HL-60 (cell line): Measurements from ENCODE around the gene IGFL1.

ENCODE experiments used
- DNase-seq, 2 experiments: peaks; one replicate each; pipeline ENCODE4 v3.0.0-alpha.2; 2010 to 2020; ENCODE audit warnings: low read depth in 1 of 2, low spot score in 1 of 2
- H3K27ac ChIP-seq: fragments of 250-450 bp; sonication (Bioruptor Pico); replicated peaks from 2 replicates; pipeline ENCODE4 v1.5.1; 2020; ENCODE audit warnings: mild to moderate bottlenecking, moderate library complexity
- H3K27me3 ChIP-seq: fragments of 250-450 bp; sonication (Bioruptor Pico); 2 replicates; pipeline ENCODE4 v1.5.1; 2021; ENCODE audit warnings: mild to moderate bottlenecking, moderate library complexity; ENCODE audit not compliant: insufficient read depth, poor library complexity, severe bottlenecking
- H3K4me3 ChIP-seq: replicated peaks from 2 replicates; pipeline ENCODE4 v1.5.1; 2011; ENCODE audit warnings: mild to moderate bottlenecking, control low read depth, low read length; ENCODE audit not compliant: insufficient read depth
- CTCF ChIP-seq: IDR thresholded peaks from one replicate; pipeline ENCODE4 v1.5.1; 2011; ENCODE audit warnings: low read length, control low read depth, inconsistent platforms; ENCODE audit not compliant: insufficient read depth
- GABPA ChIP-seq: IDR thresholded peaks from 2 replicates; pipeline ENCODE4 v1.6.1; 2012; ENCODE audit warnings: low read depth
- POLR2AphosphoS5 ChIP-seq: IDR thresholded peaks from 2 replicates; pipeline ENCODE4 v1.6.1; 2012; ENCODE audit warnings: low read depth
- REST ChIP-seq: IDR thresholded peaks from 2 replicates; pipeline ENCODE4 v1.6.1; 2012; ENCODE audit warnings: low read depth; ENCODE audit not compliant: insufficient replicate concordance
- SPI1 ChIP-seq: IDR thresholded peaks from 2 replicates; pipeline ENCODE4 v1.6.1; 2012; ENCODE audit warnings: low read depth, mild to moderate bottlenecking, borderline replicate concordance

IGFL1 gene

GRCh38 chr19:46224773-46225172, 4.8 kb upstream of the IGFL1 start:
- Histone ChIP-seq H3K4me3 (no peak overlapping the region), H3K27me3 (peaks cover 5% of the 10 kb centered on the region), H3K27ac (no peak overlapping the region)
- no peak for DNase-seq
- TF ChIP-seq GABPA (no peak), REST (no peak), CTCF (no peak), SPI1 (no peak), POLR2AphosphoS5 (no peak)

- H3K27me3 ChIP-seq = peaks cover 5% of the 10 kb centered on the region
- no peak overlapping the region for H3K27ac ChIP-seq
- no peak overlapping the region for H3K4me3 ChIP-seq
- no peak for DNase-seq
- TF ChIP-seq SPI1 (no peak), REST (peak; percentile 93)
Observed at GRCh38 chr19:46225558-46226004, 4.0 kb upstream of the IGFL1 start.

- Histone ChIP-seq H3K4me3 (no peak overlapping the region), H3K27ac (no peak overlapping the region), H3K27me3 (peaks cover 5% of the 10 kb centered on the region)
- DNase-seq = no peak
- TF ChIP-seq GABPA = no peak
Observed at GRCh38 chr19:46226438-46226973, 3.0 kb upstream of the IGFL1 start.

GRCh38 chr19:46232029-46232428, 2.5 kb downstream of the IGFL1 start:
- Histone ChIP-seq H3K27ac (no peak overlapping the region), H3K27me3 (peaks cover 6% of the 10 kb centered on the region), H3K4me3 (no peak overlapping the region)
- DNase-seq = no peak
- no peak for TF ChIP-seq REST
- TF ChIP-seq POLR2AphosphoS5 = no peak
- no peak for TF ChIP-seq CTCF
- no peak for TF ChIP-seq SPI1
- TF ChIP-seq GABPA = no peak
